ENCODE results near the gene SUPV3L1.
"Not testable (repeated sequence)": the region's sequence is repeated elsewhere in the genome, so short reads cannot be mapped to it uniquely, and the experiment has no call there.

The SUPV3L1 gene

GRCh38 chr10:69145864-69146263 is 34.2 kb upstream of the SUPV3L1 start:
- TF ChIP-seq, protein P1, sequence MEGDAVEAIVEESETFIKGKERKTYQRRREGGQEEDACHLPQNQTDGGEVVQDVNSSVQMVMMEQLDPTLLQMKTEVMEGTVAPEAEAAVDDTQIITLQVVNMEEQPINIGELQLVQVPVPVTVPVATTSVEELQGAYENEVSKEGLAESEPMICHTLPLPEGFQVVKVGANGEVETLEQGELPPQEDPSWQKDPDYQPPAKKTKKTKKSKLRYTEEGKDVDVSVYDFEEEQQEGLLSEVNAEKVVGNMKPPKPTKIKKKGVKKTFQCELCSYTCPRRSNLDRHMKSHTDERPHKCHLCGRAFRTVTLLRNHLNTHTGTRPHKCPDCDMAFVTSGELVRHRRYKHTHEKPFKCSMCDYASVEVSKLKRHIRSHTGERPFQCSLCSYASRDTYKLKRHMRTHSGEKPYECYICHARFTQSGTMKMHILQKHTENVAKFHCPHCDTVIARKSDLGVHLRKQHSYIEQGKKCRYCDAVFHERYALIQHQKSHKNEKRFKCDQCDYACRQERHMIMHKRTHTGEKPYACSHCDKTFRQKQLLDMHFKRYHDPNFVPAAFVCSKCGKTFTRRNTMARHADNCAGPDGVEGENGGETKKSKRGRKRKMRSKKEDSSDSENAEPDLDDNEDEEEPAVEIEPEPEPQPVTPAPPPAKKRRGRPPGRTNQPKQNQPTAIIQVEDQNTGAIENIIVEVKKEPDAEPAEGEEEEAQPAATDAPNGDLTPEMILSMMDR (conservative IDR thresholded peaks at IDR 0.05; ENCODE audit: low read depth, low read length) = no peak
- H3K4me3 ChIP-seq (ENCODE audit: low read length) = no peak overlapping the region
- DNase-seq (ENCODE audit: low read depth) = no peak

DNA sequence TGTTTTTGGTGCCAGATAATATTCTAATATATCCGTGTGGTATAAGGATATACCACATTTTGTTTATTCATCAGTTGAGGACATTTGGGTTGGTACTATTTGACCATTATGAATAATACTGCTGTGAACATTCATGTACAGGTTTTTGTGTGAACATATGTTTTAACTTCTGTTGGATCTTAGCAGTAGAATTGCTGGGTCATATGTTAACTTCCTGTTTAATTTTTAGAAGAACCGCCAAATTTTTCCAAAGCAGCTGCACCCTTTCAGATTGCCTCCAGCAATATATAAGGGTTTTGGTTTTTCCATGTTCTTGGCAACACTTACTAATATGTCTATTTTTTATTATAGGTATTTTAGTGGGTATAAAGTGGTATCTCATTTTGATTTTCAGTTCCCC is 33.3 kb upstream of the SUPV3L1 start:
- no peak for DNase-seq (ENCODE audit: low read depth)
- no peak overlapping the region for H3K4me3 ChIP-seq (ENCODE audit: low read length)
- TF ChIP-seq, protein P1 (conservative IDR thresholded peaks at IDR 0.05; ENCODE audit: low read depth, low read length) = no peak

- TF ChIP-seq, protein P1 (conservative IDR thresholded peaks at IDR 0.05; ENCODE audit: low read depth, low read length) = no peak
- H3K4me3 ChIP-seq (ENCODE audit: low read length) = no peak overlapping the region
- DNase-seq (ENCODE audit: low read depth) = no peak
These were observed 28.1 kb upstream of the SUPV3L1 start for GRCh38 chr10:69151984-69152383.

GRCh38 chr10:69153227-69153626 is 26.8 kb upstream of the SUPV3L1 start:
- no peak for DNase-seq (ENCODE audit: low read depth)
- H3K4me3 ChIP-seq (ENCODE audit: low read length) = no peak overlapping the region
- TF ChIP-seq, protein P1 (conservative IDR thresholded peaks at IDR 0.05; ENCODE audit: low read depth, low read length) = no peak

- no peak for DNase-seq (ENCODE audit: low read depth)
- no peak overlapping the region for H3K4me3 ChIP-seq (ENCODE audit: low read length)
- TF ChIP-seq, protein P1 (conservative IDR thresholded peaks at IDR 0.05; ENCODE audit: low read depth, low read length) = no peak
These were observed 19.2 kb upstream of the SUPV3L1 start for GRCh38 chr10:69160809-69161241.

DNA sequence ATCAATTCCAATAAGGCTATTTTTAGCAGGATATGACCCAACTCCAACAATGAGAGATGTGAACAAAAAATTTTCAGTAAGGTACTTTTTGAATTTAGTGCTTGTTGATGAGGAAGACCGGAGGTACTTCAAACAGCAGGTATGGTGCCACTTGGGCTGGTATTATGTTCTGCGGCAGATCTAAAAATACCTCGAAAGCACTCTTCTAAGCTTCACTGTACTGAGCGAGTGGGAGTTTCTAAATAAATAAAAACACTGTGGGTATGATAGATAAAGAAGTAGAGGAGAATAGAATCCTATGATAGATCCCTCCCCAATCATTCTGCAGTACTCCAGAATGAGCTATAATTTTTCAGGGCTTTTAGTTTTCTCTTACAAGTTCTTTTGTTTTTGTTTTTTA is 11.5 kb upstream of the SUPV3L1 start:
- no peak overlapping the region for H3K4me3 ChIP-seq (ENCODE audit: low read length)
- DNase-seq (ENCODE audit: low read depth) = no peak
- TF ChIP-seq, protein P1 (conservative IDR thresholded peaks at IDR 0.05; ENCODE audit: low read depth, low read length) = no peak

GRCh38 chr10:69172241-69172982 is 7.6 kb upstream of the SUPV3L1 start:
- H3K4me3 ChIP-seq (ENCODE audit: low read length) = no peak overlapping the region
- TF ChIP-seq, protein P1 (conservative IDR thresholded peaks at IDR 0.05; ENCODE audit: low read depth, low read length) = no peak
- no peak for DNase-seq (ENCODE audit: low read depth)

GRCh38 chr10:69175326-69175725 is 4.7 kb upstream of the SUPV3L1 start:
- DNase-seq (ENCODE audit: low read depth) = not testable (repeated sequence)

More at GRCh38 chr10:69175326-69175725, 4.7 kb upstream of the SUPV3L1 start:
- not testable (repeated sequence) for H3K4me3 ChIP-seq (ENCODE audit: low read length)

Data from retinal pigment epithelial cell (primary cell).